SU-DHL-6 (cell line): ENCODE measurements around the gene MUC13.

ENCODE experiments used
- H2AFZ ChIP-seq: fragments of 200-600 bp; sonication (generic); 2 replicates; pipeline ENCODE4 v1.6.1; 2014; ENCODE audit warnings: low read depth, mild to moderate bottlenecking, moderate library complexity, mixed read lengths, antibody characterized with exemption, low read length; ENCODE audit not compliant: severe bottlenecking
- H3F3A ChIP-seq: fragments of 200-600 bp; shearing (Covaris generic); 2 replicates; pipeline ENCODE4 v1.6.0; 2016; ENCODE audit warnings: antibody characterized with exemption, mild to moderate bottlenecking; ENCODE audit not compliant: insufficient read depth
- H3K27ac ChIP-seq: fragments of 200-600 bp; sonication (generic); 2 replicates; pipeline ENCODE4 v1.5.1; 2016; ENCODE audit warnings: low read depth, mild to moderate bottlenecking, low read length, moderate library complexity, mixed read lengths
- H3K27me3 ChIP-seq: fragments of 200-600 bp; sonication (generic), shearing (Covaris generic); 2 replicates; pipeline ENCODE4 v1.6.0; 2014; ENCODE audit warnings: mild to moderate bottlenecking, low read length
- H3K36me3 ChIP-seq: fragments of 200-600 bp; sonication (generic); 2 replicates; pipeline ENCODE4 v1.6.1; 2014; ENCODE audit warnings: mild to moderate bottlenecking, low read length, mixed read lengths
- H3K4me2 ChIP-seq: fragments of 300-600, 200-600 bp; shearing (Covaris generic), sonication (generic); 2 replicates; pipeline ENCODE4 v1.6.0; 2014; ENCODE audit warnings: low read length, low read depth, mild to moderate bottlenecking; ENCODE audit not compliant: poor library complexity, severe bottlenecking
- H3K4me3 ChIP-seq: fragments of 200-600 bp; sonication (generic); 2 replicates; pipeline ENCODE4 v1.5.1; 2014; ENCODE audit warnings: antibody characterized with exemption, low read length, mild to moderate bottlenecking, mixed read lengths; ENCODE audit not compliant: insufficient read depth, poor library complexity, severe bottlenecking
- H3K79me2 ChIP-seq: fragments of 200-600 bp; sonication (generic); 2 replicates; pipeline ENCODE4 v1.6.1; 2014; ENCODE audit warnings: mild to moderate bottlenecking, low read length, moderate library complexity; ENCODE audit not compliant: insufficient read depth
- H3K9ac ChIP-seq: fragments of 200-600 bp; sonication (generic); 2 replicates; pipeline ENCODE4 v1.7.0; 2014; ENCODE audit warnings: mild to moderate bottlenecking, low read length
- H3K9me2 ChIP-seq: fragments of 200-600 bp; sonication (generic); replicated peaks from 2 replicates; pipeline ENCODE4 v1.6.1; 2014; ENCODE audit warnings: low read length; ENCODE audit not compliant: insufficient read depth
- H3K9me3 ChIP-seq: fragments of 200-600 bp; sonication (generic); 2 replicates; pipeline ENCODE4 v1.6.1; 2014; ENCODE audit warnings: low read length, mixed read lengths; ENCODE audit not compliant: insufficient read depth
- H4K20me1 ChIP-seq: fragments of 200-600 bp; sonication (generic); 2 replicates; pipeline ENCODE4 v1.6.1; 2014; ENCODE audit warnings: low read depth, mild to moderate bottlenecking, antibody characterized with exemption, low read length, moderate library complexity, mixed read lengths
- CTCF ChIP-seq: fragments of 200-600 bp; sonication (generic); IDR thresholded peaks from one replicate; pipeline ENCODE4 v1.5.1; 2017; ENCODE audit warnings: antibody characterized with exemption, mild to moderate bottlenecking, low read length, moderate library complexity; ENCODE audit not compliant: insufficient read depth, poor library complexity, severe bottlenecking
- EZH2phosphoT487 ChIP-seq: fragments of 200-600 bp; sonication (generic), shearing (Covaris generic); conservative IDR thresholded peaks from 2 replicates; pipeline ENCODE4 v1.6.1; 2018; ENCODE audit warnings: mild to moderate bottlenecking, antibody characterized with exemption, low read length, moderate library complexity, mixed read lengths

Gene MUC13

GRCh38 chr3:124934577-124934976, at the start of gene MUC13:
Gene MUC13 (minus strand): TSS chr3:124934751. CDS start chr3:124934712, 39 bp downstream.
- H2AFZ ChIP-seq, result no peak within 1 kb of the TSS
- no peaks in the 10 kb centered on the region for H3K79me2 ChIP-seq
- H3K27me3 ChIP-seq, result no peaks in the 10 kb centered on the region
- no peak within 1 kb of the TSS for H3K9ac ChIP-seq
- H3K4me2 ChIP-seq, result no peak within 1 kb of the TSS
- no peaks in the 10 kb centered on the region for H3K9me2 ChIP-seq
- no peaks in the 10 kb centered on the region for H4K20me1 ChIP-seq
- H3K4me3 ChIP-seq, result no peak within 1 kb of the TSS
- H3K9me3 ChIP-seq, result no peaks in the 10 kb centered on the region
- H3K36me3 ChIP-seq, result no peaks in the 10 kb centered on the region
- no peak within 1 kb of the TSS for H3K27ac ChIP-seq
- no peaks in the 10 kb centered on the region for H3F3A ChIP-seq
- TF ChIP-seq EZH2phosphoT487 (no peak), CTCF (no peak)

GRCh38 chr3:124982855-124983254, 48.3 kb upstream of the MUC13 start:
- no peak overlapping the region for H3K9ac ChIP-seq
- no peaks in the 10 kb centered on the region for H3K36me3 ChIP-seq
- H3F3A ChIP-seq, result no peaks in the 10 kb centered on the region
- H3K9me2 ChIP-seq, result no peaks in the 10 kb centered on the region
- H2AFZ ChIP-seq, result no peak overlapping the region
- no peak overlapping the region for H3K4me3 ChIP-seq
- H3K4me2 ChIP-seq, result no peak overlapping the region
- H4K20me1 ChIP-seq, result no peaks in the 10 kb centered on the region
- TF ChIP-seq EZH2phosphoT487 (no peak), CTCF (no peak)
- no peaks in the 10 kb centered on the region for H3K9me3 ChIP-seq
- H3K27me3 ChIP-seq, result no peaks in the 10 kb centered on the region
- H3K27ac ChIP-seq, result no peak overlapping the region
- no peaks in the 10 kb centered on the region for H3K79me2 ChIP-seq

GRCh38 chr3:124981472-124981871, 46.9 kb upstream of the MUC13 start:
- Histone ChIP-seq H4K20me1 (no peaks in the 10 kb centered on the region), H3K27me3 (no peaks in the 10 kb centered on the region), H3K36me3 (no peaks in the 10 kb centered on the region), H3K4me2 (no peak overlapping the region), H2AFZ (no peak overlapping the region), H3K9me2 (no peaks in the 10 kb centered on the region), H3K9ac (no peak overlapping the region), H3K79me2 (no peaks in the 10 kb centered on the region), H3K9me3 (no peaks in the 10 kb centered on the region), H3F3A (no peaks in the 10 kb centered on the region), H3K4me3 (no peak overlapping the region), H3K27ac (no peak overlapping the region)
- TF ChIP-seq CTCF (no peak), EZH2phosphoT487 (no peak)

- Histone ChIP-seq H3K27me3 (no peaks in the 10 kb centered on the region), H3K79me2 (no peaks in the 10 kb centered on the region), H3K4me3 (no peak overlapping the region), H3K9ac (no peak overlapping the region), H4K20me1 (no peaks in the 10 kb centered on the region), H2AFZ (no peak overlapping the region), H3F3A (no peaks in the 10 kb centered on the region), H3K36me3 (no peaks in the 10 kb centered on the region), H3K4me2 (no peak overlapping the region), H3K9me3 (no peaks in the 10 kb centered on the region), H3K27ac (no peak overlapping the region), H3K9me2 (no peaks in the 10 kb centered on the region)
- TF ChIP-seq CTCF, result no peak
- TF ChIP-seq EZH2phosphoT487, result no peak
Measured at GRCh38 chr3:124978627-124979026, 44.1 kb upstream of the MUC13 start.
